HCT116 (cell line): ENCODE measurements around the gene SPOCD1.

Experiments used
- EZH2 ChIP-seq: fragments of 200-600 bp; sonication (generic); IDR thresholded peaks from 2 replicates; pipeline ENCODE4 v1.6.1; 2017; ENCODE audit warnings: antibody characterized with exemption, mixed run types
- EZH2phosphoT487 ChIP-seq: fragments of 200-600 bp; IDR thresholded peaks from 2 replicates; pipeline ENCODE4 v1.6.1; 2018; ENCODE audit warnings: antibody characterized with exemption, borderline replicate concordance
- POLR2A ChIP-seq: IDR thresholded peaks from 2 replicates; pipeline ENCODE4 v1.7.0; 2011; ENCODE audit warnings: borderline replicate concordance; ENCODE audit not compliant: insufficient read depth, insufficient read length; ENCODE audit errors: extremely low read depth
- POLR2AphosphoS5 ChIP-seq: IDR thresholded peaks from 2 replicates; pipeline ENCODE4 v1.6.1; 2011; ENCODE audit warnings: mild to moderate bottlenecking, low read depth, low read length, moderate library complexity
- RAD21 ChIP-seq: IDR thresholded peaks from 2 replicates; pipeline ENCODE4 v1.6.1; 2012; ENCODE audit warnings: low read depth, mild to moderate bottlenecking
- YY1 ChIP-seq: IDR thresholded peaks from 2 replicates; pipeline ENCODE4 v1.6.1; 2011; ENCODE audit warnings: low read length, low read depth, moderate library complexity, mild to moderate bottlenecking; ENCODE audit not compliant: insufficient replicate concordance; ENCODE audit errors: extremely low read depth
- ZFX ChIP-seq: fragments of 450-650 bp; IDR thresholded peaks from 2 replicates; pipeline ENCODE4 v1.6.1; 2017
- TF ChIP-seq, protein P1 (sequence below), 3 experiments: fragments of 200-600 bp in 1 of 3; sonication (generic) in 1 of 3; IDR thresholded peaks in 2 of 3; conservative IDR thresholded peaks in 1 of 3; 2 replicates each; pipeline ENCODE4 v1.5.1; 2012 to 2017; ENCODE audit warnings: low read depth in 2 of 3, low read length in 2 of 3, antibody characterized with exemption in 1 of 3, borderline replicate concordance in 1 of 3, control low read depth in 1 of 3, mild to moderate bottlenecking in 1 of 3, mixed read lengths in 1 of 3, mixed run types in 1 of 3, moderate library complexity in 1 of 3; ENCODE audit not compliant: insufficient read depth in 1 of 3
- TF ChIP-seq, protein P2 (sequence below): IDR thresholded peaks from 2 replicates; pipeline ENCODE4 v1.6.1; 2011; ENCODE audit warnings: mild to moderate bottlenecking, low read length, moderate library complexity; ENCODE audit not compliant: insufficient replicate concordance; ENCODE audit errors: extremely low read depth
- TF ChIP-seq, protein P3 (sequence below): IDR thresholded peaks from 2 replicates; pipeline ENCODE4 v1.6.1; 2012
- TF ChIP-seq, protein P4 (sequence below): IDR thresholded peaks from 2 replicates; pipeline ENCODE4 v1.6.1; 2012; ENCODE audit warnings: low read depth

DNA sequence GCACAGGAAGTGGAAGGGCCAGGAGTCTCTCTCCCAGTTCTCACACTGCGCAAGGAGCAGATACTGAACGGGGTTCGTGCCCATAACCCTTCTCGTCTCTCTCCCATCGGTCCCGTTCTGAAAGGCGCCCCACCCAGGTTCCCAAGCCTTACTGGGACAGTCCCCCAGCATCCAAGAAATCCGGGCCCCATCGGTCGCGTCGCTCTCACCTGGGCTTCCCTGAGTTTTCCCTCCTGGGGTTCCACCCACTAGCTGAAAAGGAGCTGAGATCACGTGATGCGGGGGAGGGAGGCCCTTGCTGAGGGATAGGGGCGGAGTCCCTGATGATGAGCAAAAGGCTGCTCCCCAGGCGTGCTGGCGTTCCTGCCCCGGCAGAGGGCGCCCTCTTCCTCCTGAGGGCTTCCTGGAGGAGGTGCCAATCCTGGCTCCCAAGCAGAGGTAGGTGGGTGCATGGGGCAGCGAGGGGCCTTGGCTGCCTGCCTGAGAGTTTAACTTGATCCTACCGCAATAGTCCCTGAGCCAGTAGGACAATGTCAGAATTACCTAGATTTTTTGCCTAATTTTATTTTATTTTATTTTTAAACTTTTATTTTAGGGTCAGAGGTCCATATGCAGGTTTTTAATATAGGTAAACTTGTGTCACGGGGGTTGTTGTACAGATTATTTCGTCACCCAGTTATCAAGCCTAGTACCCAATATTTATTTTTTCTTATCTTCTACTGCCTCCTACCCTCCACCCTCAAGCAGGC lies at the start of gene SPOCD1:
- TF ChIP-seq RAD21 (peak; percentile 96), POLR2AphosphoS5 (peak; percentile 82), YY1 (peak; percentile 50), ZFX (no peak), EZH2 (no peak), POLR2A (peak; percentile 36), EZH2phosphoT487 (no peak)
- TF ChIP-seq, protein P1, sequence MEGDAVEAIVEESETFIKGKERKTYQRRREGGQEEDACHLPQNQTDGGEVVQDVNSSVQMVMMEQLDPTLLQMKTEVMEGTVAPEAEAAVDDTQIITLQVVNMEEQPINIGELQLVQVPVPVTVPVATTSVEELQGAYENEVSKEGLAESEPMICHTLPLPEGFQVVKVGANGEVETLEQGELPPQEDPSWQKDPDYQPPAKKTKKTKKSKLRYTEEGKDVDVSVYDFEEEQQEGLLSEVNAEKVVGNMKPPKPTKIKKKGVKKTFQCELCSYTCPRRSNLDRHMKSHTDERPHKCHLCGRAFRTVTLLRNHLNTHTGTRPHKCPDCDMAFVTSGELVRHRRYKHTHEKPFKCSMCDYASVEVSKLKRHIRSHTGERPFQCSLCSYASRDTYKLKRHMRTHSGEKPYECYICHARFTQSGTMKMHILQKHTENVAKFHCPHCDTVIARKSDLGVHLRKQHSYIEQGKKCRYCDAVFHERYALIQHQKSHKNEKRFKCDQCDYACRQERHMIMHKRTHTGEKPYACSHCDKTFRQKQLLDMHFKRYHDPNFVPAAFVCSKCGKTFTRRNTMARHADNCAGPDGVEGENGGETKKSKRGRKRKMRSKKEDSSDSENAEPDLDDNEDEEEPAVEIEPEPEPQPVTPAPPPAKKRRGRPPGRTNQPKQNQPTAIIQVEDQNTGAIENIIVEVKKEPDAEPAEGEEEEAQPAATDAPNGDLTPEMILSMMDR (IDR thresholded peaks at IDR 0.05 in 2 of 3, conservative IDR thresholded peaks at IDR 0.05 in 1 of 3; ENCODE audit: borderline replicate concordance in 1 of 3, insufficient read depth in 1 of 3, low read depth in 2 of 3, low read length in 2 of 3), result peak; percentile 90 to 96 (median 95)
- TF ChIP-seq, protein P2, sequence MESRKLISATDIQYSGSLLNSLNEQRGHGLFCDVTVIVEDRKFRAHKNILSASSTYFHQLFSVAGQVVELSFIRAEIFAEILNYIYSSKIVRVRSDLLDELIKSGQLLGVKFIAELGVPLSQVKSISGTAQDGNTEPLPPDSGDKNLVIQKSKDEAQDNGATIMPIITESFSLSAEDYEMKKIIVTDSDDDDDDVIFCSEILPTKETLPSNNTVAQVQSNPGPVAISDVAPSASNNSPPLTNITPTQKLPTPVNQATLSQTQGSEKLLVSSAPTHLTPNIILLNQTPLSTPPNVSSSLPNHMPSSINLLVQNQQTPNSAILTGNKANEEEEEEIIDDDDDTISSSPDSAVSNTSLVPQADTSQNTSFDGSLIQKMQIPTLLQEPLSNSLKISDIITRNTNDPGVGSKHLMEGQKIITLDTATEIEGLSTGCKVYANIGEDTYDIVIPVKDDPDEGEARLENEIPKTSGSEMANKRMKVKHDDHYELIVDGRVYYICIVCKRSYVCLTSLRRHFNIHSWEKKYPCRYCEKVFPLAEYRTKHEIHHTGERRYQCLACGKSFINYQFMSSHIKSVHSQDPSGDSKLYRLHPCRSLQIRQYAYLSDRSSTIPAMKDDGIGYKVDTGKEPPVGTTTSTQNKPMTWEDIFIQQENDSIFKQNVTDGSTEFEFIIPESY, result no peak
- TF ChIP-seq, protein P3, sequence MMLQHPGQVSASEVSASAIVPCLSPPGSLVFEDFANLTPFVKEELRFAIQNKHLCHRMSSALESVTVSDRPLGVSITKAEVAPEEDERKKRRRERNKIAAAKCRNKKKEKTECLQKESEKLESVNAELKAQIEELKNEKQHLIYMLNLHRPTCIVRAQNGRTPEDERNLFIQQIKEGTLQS, result no peak
- TF ChIP-seq, protein P4, sequence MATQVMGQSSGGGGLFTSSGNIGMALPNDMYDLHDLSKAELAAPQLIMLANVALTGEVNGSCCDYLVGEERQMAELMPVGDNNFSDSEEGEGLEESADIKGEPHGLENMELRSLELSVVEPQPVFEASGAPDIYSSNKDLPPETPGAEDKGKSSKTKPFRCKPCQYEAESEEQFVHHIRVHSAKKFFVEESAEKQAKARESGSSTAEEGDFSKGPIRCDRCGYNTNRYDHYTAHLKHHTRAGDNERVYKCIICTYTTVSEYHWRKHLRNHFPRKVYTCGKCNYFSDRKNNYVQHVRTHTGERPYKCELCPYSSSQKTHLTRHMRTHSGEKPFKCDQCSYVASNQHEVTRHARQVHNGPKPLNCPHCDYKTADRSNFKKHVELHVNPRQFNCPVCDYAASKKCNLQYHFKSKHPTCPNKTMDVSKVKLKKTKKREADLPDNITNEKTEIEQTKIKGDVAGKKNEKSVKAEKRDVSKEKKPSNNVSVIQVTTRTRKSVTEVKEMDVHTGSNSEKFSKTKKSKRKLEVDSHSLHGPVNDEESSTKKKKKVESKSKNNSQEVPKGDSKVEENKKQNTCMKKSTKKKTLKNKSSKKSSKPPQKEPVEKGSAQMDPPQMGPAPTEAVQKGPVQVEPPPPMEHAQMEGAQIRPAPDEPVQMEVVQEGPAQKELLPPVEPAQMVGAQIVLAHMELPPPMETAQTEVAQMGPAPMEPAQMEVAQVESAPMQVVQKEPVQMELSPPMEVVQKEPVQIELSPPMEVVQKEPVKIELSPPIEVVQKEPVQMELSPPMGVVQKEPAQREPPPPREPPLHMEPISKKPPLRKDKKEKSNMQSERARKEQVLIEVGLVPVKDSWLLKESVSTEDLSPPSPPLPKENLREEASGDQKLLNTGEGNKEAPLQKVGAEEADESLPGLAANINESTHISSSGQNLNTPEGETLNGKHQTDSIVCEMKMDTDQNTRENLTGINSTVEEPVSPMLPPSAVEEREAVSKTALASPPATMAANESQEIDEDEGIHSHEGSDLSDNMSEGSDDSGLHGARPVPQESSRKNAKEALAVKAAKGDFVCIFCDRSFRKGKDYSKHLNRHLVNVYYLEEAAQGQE, result no peak
